Upper lobe of left lung (tissue), 6 donors: ENCODE measurements around the gene FAM227B. TPM values are rescaled to one million over a fixed set of nuclear protein-coding genes. Genes with fewer than 3 reads are reported as not detected.

Source experiments
- ATAC-seq, 2 donors: fragments of 200-7000 bp; cut with Tn5 transposase; one replicate each; pipeline ENCODE4 v1.9.1; 2022; ENCODE audit warnings: mild to moderate bottlenecking in 2 of 2, moderate library complexity in 2 of 2; ENCODE audit not compliant: low FRiP score in 2 of 2
- DNase-seq, 2 donors: peaks; one replicate each; pipeline ENCODE4 v3.0.0-alpha.2; 2019 to 2020
- H3K27ac ChIP-seq, 4 donors: fragments of 200-600 bp; sonication (generic); one replicate each; pipeline ENCODE4 v1.5.1; 2016 to 2019
- H3K27me3 ChIP-seq, 4 donors: fragments of 200-600 bp; sonication (generic); one replicate each; pipeline ENCODE4 v1.5.1; 2017 to 2019
- H3K36me3 ChIP-seq, 4 donors: fragments of 200-600 bp; sonication (generic); one replicate each; pipeline ENCODE4 v1.5.1; 2016 to 2019
- H3K4me1 ChIP-seq, 4 donors: fragments of 200-600 bp; sonication (generic); one replicate each; pipeline ENCODE4 v1.5.1; 2018 to 2019
- H3K4me3 ChIP-seq, 4 donors: fragments of 200-600 bp; sonication (generic); one replicate each; pipeline ENCODE4 v1.5.1; 2017 to 2019; ENCODE audit warnings: mild to moderate bottlenecking in 2 of 4, moderate library complexity in 1 of 4
- H3K9me3 ChIP-seq, 4 donors: fragments of 200-600 bp; sonication (generic); one replicate each; pipeline ENCODE4 v1.5.1; 2018 to 2019
- CTCF ChIP-seq, 6 experiments: fragments of 450-650 bp in 4 of 6; fragments of 200-600 bp in 2 of 6; sonication (generic) in 2 of 6; IDR thresholded peaks; one replicate each; pipeline ENCODE4 v1.5.1; 2016 to 2019; ENCODE audit warnings: antibody characterized with exemption in 6 of 6
- EP300 ChIP-seq, 4 donors: sonication (generic); formaldehyde crosslinking; IDR thresholded peaks; one replicate each; pipeline ENCODE4 v1.5.1; 2017; ENCODE audit warnings: antibody characterized with exemption in 4 of 4, control low read depth in 2 of 4
- POLR2A ChIP-seq, 4 donors: fragments of 450-650 bp; IDR thresholded peaks; one replicate each; pipeline ENCODE4 v1.5.1; 2016 to 2017; ENCODE audit warnings: antibody characterized with exemption in 4 of 4, mild to moderate bottlenecking in 2 of 4
- POLR2AphosphoS5 ChIP-seq, 2 donors: sonication (generic); formaldehyde crosslinking; IDR thresholded peaks; one replicate each; pipeline ENCODE4 v1.5.1; 2017; ENCODE audit warnings: antibody characterized with exemption in 2 of 2
- WGBS, 2 donors: methylation state at CpG; one replicate each; pipeline ENCODE4 v1.1.5; 2017 to 2018; 5-methylcytosine and 5-hydroxymethylcytosine counted together
- total RNA-seq, 6 donors: library from RNA; depleted of rRNA in 4 of 6; stranded (reverse); fragments of >200 nt in 4 of 6; gene quantifications; one replicate each; pipeline versions ENCODE4 v1.1.0 to v1.2.1, GENCODE V29; 2016 to 2021
- donor health status: DM: no; HTN: no; CAD: no; lungs with moderate emphysema.
- donor health status: DM: no; HTN: yes; CAD: no; lungs with severe emphysema.

FAM227B gene
- total RNA-seq, 6 donors from 2014 or later: 2.6 to 25.1 (median 2.9) TPM; not detected in 1

- TF ChIP-seq CTCF (IDR thresholded peaks at IDR 0.05): no peak
- no peak for TF ChIP-seq POLR2A (IDR thresholded peaks at IDR 0.05)
- TF ChIP-seq EP300 (IDR thresholded peaks at IDR 0.05): no peak
- TF ChIP-seq POLR2AphosphoS5 (IDR thresholded peaks at IDR 0.05): no peak
- peaks cover 0 to 3% (median 0%) of the 10 kb centered on the region in 4 donors for H3K4me1 ChIP-seq
- 76% methylated on average over 2 of the region's 2 CpGs for WGBS, 2 donors
- no peaks in the 10 kb centered on the region for H3K36me3 ChIP-seq
- DNase-seq: no peak
- no peak for ATAC-seq
- no peak overlapping the region for H3K4me3 ChIP-seq
- H3K9me3 ChIP-seq: no peaks in the 10 kb centered on the region
- no peak overlapping the region for H3K27ac ChIP-seq
- H3K27me3 ChIP-seq: no peaks in the 10 kb centered on the region
Measured at GRCh38 chr15:49460411-49460941, 160.1 kb downstream of the FAM227B start.

GRCh38 chr15:49458145-49458544, 162.5 kb downstream of the FAM227B start:
- no peak for DNase-seq
- H3K4me3 ChIP-seq: no peak overlapping the region
- 53 to 58% methylated on average over 2 of the region's 2 CpGs for WGBS, 2 donors
- H3K36me3 ChIP-seq: no peaks in the 10 kb centered on the region
- TF ChIP-seq POLR2AphosphoS5 (IDR thresholded peaks at IDR 0.05) (no peak), EP300 (IDR thresholded peaks at IDR 0.05) (no peak), POLR2A (IDR thresholded peaks at IDR 0.05) (no peak), CTCF (IDR thresholded peaks at IDR 0.05) (no peak)
- H3K4me1 ChIP-seq: peaks cover 0 to 3% (median 0%) of the 10 kb centered on the region in 4 donors
- no peaks in the 10 kb centered on the region for H3K9me3 ChIP-seq
- no peaks in the 10 kb centered on the region for H3K27me3 ChIP-seq
- no peak for ATAC-seq
- no peak overlapping the region for H3K27ac ChIP-seq

GRCh38 chr15:49456166-49456565, 164.5 kb downstream of the FAM227B start:
- ATAC-seq: no peak
- Histone ChIP-seq H3K4me1 (no peaks in the 10 kb centered on the region), H3K9me3 (no peaks in the 10 kb centered on the region), H3K27ac (no peak overlapping the region), H3K27me3 (no peaks in the 10 kb centered on the region), H3K36me3 (no peaks in the 10 kb centered on the region), H3K4me3 (no peak overlapping the region)
- TF ChIP-seq EP300 (IDR thresholded peaks at IDR 0.05): no peak
- no peak for TF ChIP-seq CTCF (IDR thresholded peaks at IDR 0.05)
- no peak for TF ChIP-seq POLR2A (IDR thresholded peaks at IDR 0.05)
- TF ChIP-seq POLR2AphosphoS5 (IDR thresholded peaks at IDR 0.05): no peak
- DNase-seq: no peak

GRCh38 chr15:49452595-49452994, 168.0 kb downstream of the FAM227B start:
- no peaks in the 10 kb centered on the region for H3K9me3 ChIP-seq
- no peak for TF ChIP-seq POLR2AphosphoS5 (IDR thresholded peaks at IDR 0.05)
- TF ChIP-seq EP300 (IDR thresholded peaks at IDR 0.05): no peak
- no peak for TF ChIP-seq POLR2A (IDR thresholded peaks at IDR 0.05)
- TF ChIP-seq CTCF (IDR thresholded peaks at IDR 0.05): no peak
- ATAC-seq (no peak), DNase-seq (no peak)
- no peaks in the 10 kb centered on the region for H3K36me3 ChIP-seq
- H3K27ac ChIP-seq: no peak overlapping the region
- H3K4me3 ChIP-seq: no peak overlapping the region
- H3K27me3 ChIP-seq: no peaks in the 10 kb centered on the region
- H3K4me1 ChIP-seq: no peaks in the 10 kb centered on the region
- 79% methylated on average over 1 of the region's 1 CpG for WGBS, 2 donors

- 91 to 96% methylated on average over 1 of the region's 1 CpG for WGBS, 2 donors
Measured at GRCh38 chr15:49441816-49442215, 178.8 kb downstream of the FAM227B start.

More at GRCh38 chr15:49441816-49442215, 178.8 kb downstream of the FAM227B start:
- H3K27ac ChIP-seq: no peak overlapping the region
- no peak for DNase-seq
- no peak overlapping the region for H3K4me3 ChIP-seq
- ATAC-seq: no peak
- no peaks in the 10 kb centered on the region for H3K27me3 ChIP-seq
- peaks cover 4 to 15% (median 11%) of the 10 kb centered on the region in 4 donors for H3K4me1 ChIP-seq
- H3K36me3 ChIP-seq: no peaks in the 10 kb centered on the region
- no peak for TF ChIP-seq POLR2AphosphoS5 (IDR thresholded peaks at IDR 0.05)
- TF ChIP-seq CTCF (IDR thresholded peaks at IDR 0.05): no peak
- TF ChIP-seq EP300 (IDR thresholded peaks at IDR 0.05): no peak
- no peak for TF ChIP-seq POLR2A (IDR thresholded peaks at IDR 0.05)
- no peaks in the 10 kb centered on the region for H3K9me3 ChIP-seq
